ENCODE measurements around the gene BRI3BP.
A peak's percentile ranks its signal among the peaks of the same experiment; 100 is the strongest.

DNA sequence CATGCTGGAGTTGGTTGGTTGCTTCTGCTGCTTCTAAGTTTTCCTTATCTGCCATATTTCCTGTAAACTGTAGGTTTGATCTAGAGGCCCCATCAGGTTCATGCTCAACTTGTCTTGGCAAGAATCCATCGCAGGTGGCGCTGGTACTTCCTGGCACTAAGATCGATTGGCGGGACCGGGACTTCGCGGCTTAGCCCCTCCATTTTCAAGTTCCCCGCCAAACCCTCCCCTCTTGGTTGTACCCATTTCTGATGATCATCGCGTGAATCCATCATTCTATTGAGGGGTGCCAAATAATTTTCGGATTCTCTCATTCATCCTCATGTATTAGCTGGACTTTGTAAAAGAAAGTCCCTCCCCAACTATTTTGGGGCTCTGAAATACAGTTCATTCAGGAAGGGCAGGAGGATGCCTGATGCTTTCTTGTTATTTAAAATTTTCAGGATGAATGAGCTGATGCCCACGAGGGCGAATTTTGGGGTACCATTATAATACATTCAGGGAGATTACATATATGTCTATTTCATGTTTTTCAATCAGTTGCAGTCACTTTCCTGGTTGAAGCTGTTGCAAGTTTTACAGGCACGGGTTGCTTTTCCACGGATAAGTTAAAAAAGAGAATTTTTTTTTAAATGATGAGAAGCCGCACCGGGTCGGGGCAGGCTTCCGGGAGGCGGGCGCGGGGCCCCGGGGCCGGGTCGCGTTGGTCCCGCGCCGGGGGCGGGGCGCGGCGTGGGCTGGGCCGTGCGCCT, 395 bp upstream of the BRI3BP start:
- TF ChIP-seq, protein P1, sequence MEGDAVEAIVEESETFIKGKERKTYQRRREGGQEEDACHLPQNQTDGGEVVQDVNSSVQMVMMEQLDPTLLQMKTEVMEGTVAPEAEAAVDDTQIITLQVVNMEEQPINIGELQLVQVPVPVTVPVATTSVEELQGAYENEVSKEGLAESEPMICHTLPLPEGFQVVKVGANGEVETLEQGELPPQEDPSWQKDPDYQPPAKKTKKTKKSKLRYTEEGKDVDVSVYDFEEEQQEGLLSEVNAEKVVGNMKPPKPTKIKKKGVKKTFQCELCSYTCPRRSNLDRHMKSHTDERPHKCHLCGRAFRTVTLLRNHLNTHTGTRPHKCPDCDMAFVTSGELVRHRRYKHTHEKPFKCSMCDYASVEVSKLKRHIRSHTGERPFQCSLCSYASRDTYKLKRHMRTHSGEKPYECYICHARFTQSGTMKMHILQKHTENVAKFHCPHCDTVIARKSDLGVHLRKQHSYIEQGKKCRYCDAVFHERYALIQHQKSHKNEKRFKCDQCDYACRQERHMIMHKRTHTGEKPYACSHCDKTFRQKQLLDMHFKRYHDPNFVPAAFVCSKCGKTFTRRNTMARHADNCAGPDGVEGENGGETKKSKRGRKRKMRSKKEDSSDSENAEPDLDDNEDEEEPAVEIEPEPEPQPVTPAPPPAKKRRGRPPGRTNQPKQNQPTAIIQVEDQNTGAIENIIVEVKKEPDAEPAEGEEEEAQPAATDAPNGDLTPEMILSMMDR (conservative IDR thresholded peaks at IDR 0.05): peak; percentile 73; the same call in 1 of the 2 replicates
- no peak for TF ChIP-seq EZH2 (IDR thresholded peaks at IDR 0.05; ENCODE audit: low read depth)
